ENCODE results near the gene KPNA1.
A peak's percentile ranks its signal among the peaks of the same experiment; 100 is the strongest.

The KPNA1 gene

GRCh38 chr3:122382888-122383666 is 131.7 kb downstream of the KPNA1 start, which contains the start of gene MIX23:
TSS of gene MIX23 (minus strand) at chr3:122383231. CDS start at chr3:122383224, 7 bp downstream.
- DNase-seq (ENCODE audit: low spot score) = peak; percentile 83

GRCh38 chr3:122377975-122378374 is 136.8 kb downstream of the KPNA1 start:
- DNase-seq (ENCODE audit: low spot score) = no peak

GRCh38 chr3:122374034-122374433 is 140.7 kb downstream of the KPNA1 start:
- no peak for DNase-seq (ENCODE audit: low spot score)

All from globus pallidus (tissue), 1 donor.